ENCODE results near the gene EFTUD2. TPM values are rescaled to one million over a fixed set of nuclear protein-coding genes. Genes with fewer than 3 reads are reported as not detected.

EFTUD2 gene
- total and polyA plus RNA-seq, 2 donors (not counting 1 experiment from before 2014, with no cell fraction given), result 88.0 to 154 TPM

GRCh38 chr17:44832805-44833204 is 66.4 kb downstream of the EFTUD2 start:
- Histone ChIP-seq H3K27me3 (ENCODE audit: control insufficient read depth, insufficient read depth, low read length) (no peaks in the 10 kb centered on the region), H3K36me3 (ENCODE audit: control insufficient read depth, insufficient read depth, low read length) (no peaks in the 10 kb centered on the region), H3K79me2 (ENCODE audit: control insufficient read depth, insufficient read depth, low read length) (peaks cover 20% of the 10 kb centered on the region), H3K4me1 (ENCODE audit: control insufficient read depth, extremely low read depth, insufficient read depth, low read length) (no peaks in the 10 kb centered on the region), H4K20me1 (ENCODE audit: control insufficient read depth, extremely low read depth, insufficient read depth, low read length) (no peaks in the 10 kb centered on the region), H3K9ac (ENCODE audit: insufficient read depth, low read length) (no peak overlapping the region), H3K27ac (ENCODE audit: insufficient read depth, low read length) (no peak overlapping the region), H3K4me3 (replicated peaks in 1 of 4; ENCODE audit: control extremely low read depth in 1 of 4, insufficient read depth in 1 of 4, low read depth in 3 of 4, low read length in 4 of 4) (no peak overlapping the region), H2AFZ (ENCODE audit: low read length) (no peak overlapping the region), H3K4me2 (ENCODE audit: extremely low read depth, insufficient read depth, low read length) (no peak overlapping the region), H3K9me3 (ENCODE audit: control insufficient read depth, insufficient read depth, low read depth, low read length) (no peaks in the 10 kb centered on the region)
- TF ChIP-seq, protein P1, sequence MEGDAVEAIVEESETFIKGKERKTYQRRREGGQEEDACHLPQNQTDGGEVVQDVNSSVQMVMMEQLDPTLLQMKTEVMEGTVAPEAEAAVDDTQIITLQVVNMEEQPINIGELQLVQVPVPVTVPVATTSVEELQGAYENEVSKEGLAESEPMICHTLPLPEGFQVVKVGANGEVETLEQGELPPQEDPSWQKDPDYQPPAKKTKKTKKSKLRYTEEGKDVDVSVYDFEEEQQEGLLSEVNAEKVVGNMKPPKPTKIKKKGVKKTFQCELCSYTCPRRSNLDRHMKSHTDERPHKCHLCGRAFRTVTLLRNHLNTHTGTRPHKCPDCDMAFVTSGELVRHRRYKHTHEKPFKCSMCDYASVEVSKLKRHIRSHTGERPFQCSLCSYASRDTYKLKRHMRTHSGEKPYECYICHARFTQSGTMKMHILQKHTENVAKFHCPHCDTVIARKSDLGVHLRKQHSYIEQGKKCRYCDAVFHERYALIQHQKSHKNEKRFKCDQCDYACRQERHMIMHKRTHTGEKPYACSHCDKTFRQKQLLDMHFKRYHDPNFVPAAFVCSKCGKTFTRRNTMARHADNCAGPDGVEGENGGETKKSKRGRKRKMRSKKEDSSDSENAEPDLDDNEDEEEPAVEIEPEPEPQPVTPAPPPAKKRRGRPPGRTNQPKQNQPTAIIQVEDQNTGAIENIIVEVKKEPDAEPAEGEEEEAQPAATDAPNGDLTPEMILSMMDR (conservative IDR thresholded peaks at IDR 0.05 in 1 of 2, IDR thresholded peaks at IDR 0.05 in 1 of 2; ENCODE audit: low read depth in 1 of 2, low read length in 2 of 2), result no peak
- TF ChIP-seq EZH2 (IDR thresholded peaks at IDR 0.05; ENCODE audit: low read length, missing control alignments), result no peak
- DNase-seq (ENCODE audit: low read depth in 2 of 2), result no peak

- H3K9me3 ChIP-seq (ENCODE audit: control insufficient read depth, insufficient read depth, low read depth, low read length), result no peaks in the 10 kb centered on the region
- H4K20me1 ChIP-seq (ENCODE audit: control insufficient read depth, extremely low read depth, insufficient read depth, low read length), result no peaks in the 10 kb centered on the region
- H3K9ac ChIP-seq (ENCODE audit: insufficient read depth, low read length), result no peak overlapping the region
- no peaks in the 10 kb centered on the region for H3K27me3 ChIP-seq (ENCODE audit: control insufficient read depth, insufficient read depth, low read length)
- H3K4me2 ChIP-seq (ENCODE audit: extremely low read depth, insufficient read depth, low read length), result no peak overlapping the region
- no peaks in the 10 kb centered on the region for H3K36me3 ChIP-seq (ENCODE audit: control insufficient read depth, insufficient read depth, low read length)
- H3K4me1 ChIP-seq (ENCODE audit: control insufficient read depth, extremely low read depth, insufficient read depth, low read length), result no peaks in the 10 kb centered on the region
- no peak overlapping the region for H3K4me3 ChIP-seq (replicated peaks in 1 of 4; ENCODE audit: control extremely low read depth in 1 of 4, insufficient read depth in 1 of 4, low read depth in 3 of 4, low read length in 4 of 4)
- H2AFZ ChIP-seq (ENCODE audit: low read length), result no peak overlapping the region
- DNase-seq (ENCODE audit: low read depth in 2 of 2), result no peak
- TF ChIP-seq EZH2 (IDR thresholded peaks at IDR 0.05; ENCODE audit: low read length, missing control alignments), result no peak
- TF ChIP-seq, protein P1 (conservative IDR thresholded peaks at IDR 0.05 in 1 of 2, IDR thresholded peaks at IDR 0.05 in 1 of 2; ENCODE audit: low read depth in 1 of 2, low read length in 2 of 2), result no peak
- no peak overlapping the region for H3K27ac ChIP-seq (ENCODE audit: insufficient read depth, low read length)
- H3K79me2 ChIP-seq (ENCODE audit: control insufficient read depth, insufficient read depth, low read length), result peaks cover 34% of the 10 kb centered on the region
Measured at GRCh38 chr17:44831371-44831770, 67.9 kb downstream of the EFTUD2 start.

GRCh38 chr17:44830359-44831288 is 68.6 kb downstream of the EFTUD2 start:
- H3K79me2 ChIP-seq (ENCODE audit: control insufficient read depth, insufficient read depth, low read length), result peaks cover 41% of the 10 kb centered on the region
- H4K20me1 ChIP-seq (ENCODE audit: control insufficient read depth, extremely low read depth, insufficient read depth, low read length), result no peaks in the 10 kb centered on the region
- peak overlapping the region; percentile 93 for H3K9ac ChIP-seq (ENCODE audit: insufficient read depth, low read length)
- no peaks in the 10 kb centered on the region for H3K36me3 ChIP-seq (ENCODE audit: control insufficient read depth, insufficient read depth, low read length)
- peak in 1 of 2 donors; percentile 32 for DNase-seq (ENCODE audit: low read depth in 2 of 2)
- H3K4me2 ChIP-seq (ENCODE audit: extremely low read depth, insufficient read depth, low read length), result peak overlapping the region; percentile 85
- peak overlapping the region; percentile 94 for H3K27ac ChIP-seq (ENCODE audit: insufficient read depth, low read length)
- peak overlapping the region; percentile 53 to 99 (median 94) for H3K4me3 ChIP-seq (replicated peaks in 1 of 4; ENCODE audit: control extremely low read depth in 1 of 4, insufficient read depth in 1 of 4, low read depth in 3 of 4, low read length in 4 of 4)
- TF ChIP-seq, protein P1 (conservative IDR thresholded peaks at IDR 0.05 in 1 of 2, IDR thresholded peaks at IDR 0.05 in 1 of 2; ENCODE audit: low read depth in 1 of 2, low read length in 2 of 2), result no peak
- TF ChIP-seq EZH2 (IDR thresholded peaks at IDR 0.05; ENCODE audit: low read length, missing control alignments), result no peak
- peak overlapping the region; percentile 55 for H2AFZ ChIP-seq (ENCODE audit: low read length)
- no peaks in the 10 kb centered on the region for H3K27me3 ChIP-seq (ENCODE audit: control insufficient read depth, insufficient read depth, low read length)
- H3K4me1 ChIP-seq (ENCODE audit: control insufficient read depth, extremely low read depth, insufficient read depth, low read length), result no peaks in the 10 kb centered on the region
- H3K9me3 ChIP-seq (ENCODE audit: control insufficient read depth, insufficient read depth, low read depth, low read length), result no peaks in the 10 kb centered on the region

Data from fibroblast of lung (primary cell).